Measurements from ENCODE around the gene ECE1. TPM values are rescaled to one million over a fixed set of nuclear protein-coding genes. Genes with fewer than 3 reads are reported as not detected.
A peak's percentile ranks its signal among the peaks of the same experiment; 100 is the strongest.

Gene ECE1
- total and polyA plus RNA-seq, 9 of the 15 experiments (the other 6 are each of a cell fraction or from before 2014, with no cell fraction given), result 0.56 to 34.8 (median 11.0) TPM

GRCh38 chr1:21176586-21177555, 113.4 kb downstream of the ECE1 start, which contains the start of gene EIF4G3 (continued):
- TF ChIP-seq ZNF395 (CRISPR knock-in tag; IDR thresholded peaks at IDR 0.05), result 0 out of 2 replicates have a peak, but pooled peaks have one; percentile 75
- no peak for TF ChIP-seq HOXB6 (CRISPR knock-in tag; IDR thresholded peaks at IDR 0.05; ENCODE audit: borderline replicate concordance)
- TF ChIP-seq, protein P1, sequence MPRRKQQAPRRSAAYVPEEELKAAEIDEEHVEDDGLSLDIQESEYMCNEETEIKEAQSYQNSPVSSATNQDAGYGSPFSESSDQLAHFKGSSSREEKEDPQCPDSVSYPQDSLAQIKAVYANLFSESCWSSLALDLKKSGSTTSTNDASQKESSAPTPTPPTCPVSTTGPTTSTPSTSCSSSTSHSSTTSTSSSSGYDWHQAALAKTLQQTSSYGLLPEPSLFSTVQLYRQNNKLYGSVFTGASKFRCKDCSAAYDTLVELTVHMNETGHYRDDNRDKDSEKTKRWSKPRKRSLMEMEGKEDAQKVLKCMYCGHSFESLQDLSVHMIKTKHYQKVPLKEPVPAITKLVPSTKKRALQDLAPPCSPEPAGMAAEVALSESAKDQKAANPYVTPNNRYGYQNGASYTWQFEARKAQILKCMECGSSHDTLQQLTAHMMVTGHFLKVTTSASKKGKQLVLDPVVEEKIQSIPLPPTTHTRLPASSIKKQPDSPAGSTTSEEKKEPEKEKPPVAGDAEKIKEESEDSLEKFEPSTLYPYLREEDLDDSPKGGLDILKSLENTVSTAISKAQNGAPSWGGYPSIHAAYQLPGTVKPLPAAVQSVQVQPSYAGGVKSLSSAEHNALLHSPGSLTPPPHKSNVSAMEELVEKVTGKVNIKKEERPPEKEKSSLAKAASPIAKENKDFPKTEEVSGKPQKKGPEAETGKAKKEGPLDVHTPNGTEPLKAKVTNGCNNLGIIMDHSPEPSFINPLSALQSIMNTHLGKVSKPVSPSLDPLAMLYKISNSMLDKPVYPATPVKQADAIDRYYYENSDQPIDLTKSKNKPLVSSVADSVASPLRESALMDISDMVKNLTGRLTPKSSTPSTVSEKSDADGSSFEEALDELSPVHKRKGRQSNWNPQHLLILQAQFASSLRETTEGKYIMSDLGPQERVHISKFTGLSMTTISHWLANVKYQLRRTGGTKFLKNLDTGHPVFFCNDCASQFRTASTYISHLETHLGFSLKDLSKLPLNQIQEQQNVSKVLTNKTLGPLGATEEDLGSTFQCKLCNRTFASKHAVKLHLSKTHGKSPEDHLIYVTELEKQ (CRISPR knock-in tag; IDR thresholded peaks at IDR 0.05), result no peak
- TF ChIP-seq RUNX1 (IDR thresholded peaks at IDR 0.05; ENCODE audit: low read depth), result no peak; the same call in 1 of the 2 replicates
- no peak for TF ChIP-seq KLF6 (CRISPR knock-in tag; IDR thresholded peaks at IDR 0.05; ENCODE audit: borderline replicate concordance)
- TF ChIP-seq PTRF (tag; IDR thresholded peaks at IDR 0.05), result no peak
- no peak for TF ChIP-seq EP300 (IDR thresholded peaks at IDR 0.05; ENCODE audit: low read length)
- TF ChIP-seq THAP7 (CRISPR knock-in tag; IDR thresholded peaks at IDR 0.05), result no peak
- no peak for TF ChIP-seq PRMT5 (CRISPR knock-in tag; IDR thresholded peaks at IDR 0.05)
- no peak; the same call in none of the 2 replicates for TF ChIP-seq SMARCA4 (IDR thresholded peaks at IDR 0.05)
- peak; percentile 87 for TF ChIP-seq HDAC8 (tag; IDR thresholded peaks at IDR 0.05)
- TF ChIP-seq ARHGAP35 (IDR thresholded peaks at IDR 0.05; ENCODE audit: partially characterized antibody), result no peak
- TF ChIP-seq TRIM28 (IDR thresholded peaks at IDR 0.05), result 0 out of 2 replicates have a peak, but pooled peaks have one; percentile 23
- TF ChIP-seq ESRRA (IDR thresholded peaks at IDR 0.05; ENCODE audit: borderline replicate concordance, low read depth), result peak; percentile 91
- TF ChIP-seq PURB (CRISPR knock-in tag; IDR thresholded peaks at IDR 0.05; ENCODE audit: low read depth), result no peak
- no peak for TF ChIP-seq ZNF140 (CRISPR knock-in tag; IDR thresholded peaks at IDR 0.05)
- peak; percentile 61; the same call in 1 of the 2 replicates for TF ChIP-seq MXI1 (IDR thresholded peaks at IDR 0.05; ENCODE audit: low read depth, low read length)
- 0 out of 2 replicates have a peak, but pooled peaks have one; percentile 60 for TF ChIP-seq ZNF41 (CRISPR knock-in tag; conservative IDR thresholded peaks at IDR 0.05)
- TF ChIP-seq ELF4 (CRISPR knock-in tag; IDR thresholded peaks at IDR 0.05), result no peak
